Measurements from ENCODE around the gene CUX1.

- no peak for TF ChIP-seq CTCF (IDR thresholded peaks at IDR 0.05)
- TF ChIP-seq POLR2A (IDR thresholded peaks at IDR 0.05), result no peak
These were observed 385.8 kb downstream of the CUX1 start for GRCh38 chr7:102203218-102203617.
